ENCODE data around the gene PM20D1. TPM values are rescaled to one million over a fixed set of nuclear protein-coding genes. Genes with fewer than 3 reads are reported as not detected.

The PM20D1 gene
- total RNA-seq, 1 donor from 2014 or later, result not detected

DNA sequence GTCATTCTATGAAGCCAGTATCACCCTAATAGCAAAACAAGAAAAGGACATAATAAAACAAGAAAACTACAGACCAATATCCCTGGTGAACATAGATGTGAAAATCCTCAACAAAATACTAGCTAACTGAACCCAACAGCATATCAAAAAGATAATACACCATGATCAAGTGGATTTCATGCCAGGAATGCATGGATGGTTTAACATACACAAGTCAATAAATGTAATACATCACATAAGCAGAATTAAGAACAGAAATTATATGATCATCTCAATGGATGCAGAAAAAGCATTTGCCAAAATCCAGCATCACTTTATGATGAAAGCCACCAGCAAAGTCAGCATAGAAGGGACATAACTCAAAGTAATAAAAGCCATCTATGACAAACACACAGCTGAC lies 6.5 kb upstream of the PM20D1 start:
- Histone ChIP-seq H3K9ac (ENCODE audit: low read length) (no peak overlapping the region), H3K4me3 (ENCODE audit: insufficient read depth, low read depth, low read length) (no peak overlapping the region), H3K9me3 (ENCODE audit: insufficient read depth, low read depth, low read length) (no peaks in the 10 kb centered on the region), H3K36me3 (ENCODE audit: insufficient read depth, low read length) (no peaks in the 10 kb centered on the region), H3K4me1 (ENCODE audit: insufficient read depth, low read length) (no peaks in the 10 kb centered on the region), H3K27me3 (ENCODE audit: insufficient read depth, low read length) (no peaks in the 10 kb centered on the region), H4K20me1 (ENCODE audit: insufficient read depth, low read length) (no peaks in the 10 kb centered on the region), H3K27ac (ENCODE audit: low read depth, low read length) (no peak overlapping the region), H2AFZ (ENCODE audit: low read depth, low read length) (no peak overlapping the region), H3K79me2 (ENCODE audit: insufficient read depth, low read length) (no peaks in the 10 kb centered on the region), H3K4me2 (ENCODE audit: low read length) (no peak overlapping the region)
- Mint-ChIP-seq H3K9me3 (ENCODE audit: unreplicated experiment) (peaks cover 10% of the 10 kb centered on the region), H3K36me3 (ENCODE audit: low read depth, unreplicated experiment) (no peaks in the 10 kb centered on the region), H3K27me3 (ENCODE audit: low read depth, unreplicated experiment) (no peaks in the 10 kb centered on the region), H3K27ac (ENCODE audit: unreplicated experiment) (no peak overlapping the region), H3K4me1 (ENCODE audit: low read depth, unreplicated experiment) (no peaks in the 10 kb centered on the region), H3K4me3 (ENCODE audit: unreplicated experiment) (no peak overlapping the region)
- FAIRE-seq (no peak), DNase-seq (ENCODE audit: low read depth) (no peak)
- no peak for TF ChIP-seq EZH2 (IDR thresholded peaks at IDR 0.05; ENCODE audit: insufficient read depth, low read length)
- no peak for TF ChIP-seq CTCF (IDR thresholded peaks at IDR 0.05; ENCODE audit: insufficient read depth, low read depth, low read length)

DNA sequence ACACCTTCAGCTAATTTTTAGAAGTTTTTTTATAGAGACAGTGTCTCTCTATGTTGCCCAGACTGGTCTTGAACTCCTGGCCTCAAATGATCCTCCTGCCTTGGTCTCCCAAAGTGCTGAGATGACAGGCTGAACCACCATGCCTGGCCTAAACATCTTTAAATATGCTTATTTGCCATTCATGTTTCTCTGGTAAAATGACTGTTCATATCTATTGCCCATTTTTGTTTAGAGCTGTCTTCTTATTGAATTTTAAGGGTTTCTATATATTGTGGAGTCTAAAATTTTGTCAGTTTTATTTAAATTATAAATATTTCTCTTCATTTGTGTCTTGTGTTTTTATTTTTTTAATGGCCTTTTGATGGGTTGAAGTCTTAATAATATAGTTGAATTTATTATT lies 3.0 kb upstream of the PM20D1 start:
- Histone ChIP-seq H3K9me3 (ENCODE audit: insufficient read depth, low read depth, low read length) (peaks cover 5% of the 10 kb centered on the region), H4K20me1 (ENCODE audit: insufficient read depth, low read length) (no peaks in the 10 kb centered on the region), H3K4me1 (ENCODE audit: insufficient read depth, low read length) (no peaks in the 10 kb centered on the region), H3K79me2 (ENCODE audit: insufficient read depth, low read length) (no peaks in the 10 kb centered on the region), H3K9ac (ENCODE audit: low read length) (no peak overlapping the region), H3K27me3 (ENCODE audit: insufficient read depth, low read length) (peaks cover 6% of the 10 kb centered on the region), H2AFZ (ENCODE audit: low read depth, low read length) (no peak overlapping the region), H3K36me3 (ENCODE audit: insufficient read depth, low read length) (no peaks in the 10 kb centered on the region), H3K4me2 (ENCODE audit: low read length) (no peak overlapping the region), H3K4me3 (ENCODE audit: insufficient read depth, low read depth, low read length) (no peak overlapping the region), H3K27ac (ENCODE audit: low read depth, low read length) (no peak overlapping the region)
- H3K36me3 Mint-ChIP-seq (ENCODE audit: low read depth, unreplicated experiment), result no peaks in the 10 kb centered on the region
- H3K27me3 Mint-ChIP-seq (ENCODE audit: low read depth, unreplicated experiment), result peaks cover 22% of the 10 kb centered on the region
- no peak for TF ChIP-seq EZH2 (IDR thresholded peaks at IDR 0.05; ENCODE audit: insufficient read depth, low read length)
- no peak for TF ChIP-seq CTCF (IDR thresholded peaks at IDR 0.05; ENCODE audit: insufficient read depth, low read depth, low read length)
- FAIRE-seq, result no peak
- H3K4me3 Mint-ChIP-seq (ENCODE audit: unreplicated experiment), result no peak overlapping the region
- H3K4me1 Mint-ChIP-seq (ENCODE audit: low read depth, unreplicated experiment), result no peaks in the 10 kb centered on the region
- DNase-seq (ENCODE audit: low read depth), result no peak
- no peak overlapping the region for H3K27ac Mint-ChIP-seq (ENCODE audit: unreplicated experiment)
- peaks cover 6% of the 10 kb centered on the region for H3K9me3 Mint-ChIP-seq (ENCODE audit: unreplicated experiment)

- H3K9me3 ChIP-seq (ENCODE audit: insufficient read depth, low read depth, low read length), result peaks cover 5% of the 10 kb centered on the region
- no peak for TF ChIP-seq CTCF (IDR thresholded peaks at IDR 0.05; ENCODE audit: insufficient read depth, low read depth, low read length)
- TF ChIP-seq EZH2 (IDR thresholded peaks at IDR 0.05; ENCODE audit: insufficient read depth, low read length), result no peak
- Mint-ChIP-seq H3K36me3 (ENCODE audit: low read depth, unreplicated experiment) (no peaks in the 10 kb centered on the region), H3K27me3 (ENCODE audit: low read depth, unreplicated experiment) (peaks cover 25% of the 10 kb centered on the region), H3K27ac (ENCODE audit: unreplicated experiment) (no peak overlapping the region), H3K9me3 (ENCODE audit: unreplicated experiment) (peaks cover 6% of the 10 kb centered on the region), H3K4me3 (ENCODE audit: unreplicated experiment) (no peak overlapping the region), H3K4me1 (ENCODE audit: low read depth, unreplicated experiment) (no peaks in the 10 kb centered on the region)
- FAIRE-seq (no peak), DNase-seq (ENCODE audit: low read depth) (no peak)
- no peak overlapping the region for H3K4me2 ChIP-seq (ENCODE audit: low read length)
- no peaks in the 10 kb centered on the region for H3K4me1 ChIP-seq (ENCODE audit: insufficient read depth, low read length)
- H3K27me3 ChIP-seq (ENCODE audit: insufficient read depth, low read length), result peaks cover 6% of the 10 kb centered on the region
- H3K79me2 ChIP-seq (ENCODE audit: insufficient read depth, low read length), result no peaks in the 10 kb centered on the region
- H2AFZ ChIP-seq (ENCODE audit: low read depth, low read length), result no peak overlapping the region
- H3K4me3 ChIP-seq (ENCODE audit: insufficient read depth, low read depth, low read length), result no peak overlapping the region
- no peaks in the 10 kb centered on the region for H3K36me3 ChIP-seq (ENCODE audit: insufficient read depth, low read length)
- H3K9ac ChIP-seq (ENCODE audit: low read length), result no peak overlapping the region
- no peaks in the 10 kb centered on the region for H4K20me1 ChIP-seq (ENCODE audit: insufficient read depth, low read length)
- H3K27ac ChIP-seq (ENCODE audit: low read depth, low read length), result no peak overlapping the region
These were observed 2.1 kb upstream of the PM20D1 start for GRCh38 chr1:205851993-205852392.
